Stimulated activated CD8-positive, alpha-beta memory T cell treated with anti-CD3 and anti-CD28 coated beads, Interleukin-12 subunit alpha, Interleukin-12 subunit beta, amount 100 ng/mL, for 24 hours (primary cell): ENCODE measurements around the gene ACSM3.
A peak's percentile ranks its signal among the peaks of the same experiment; 100 is the strongest.
"Not testable (repeated sequence)": the region's sequence is repeated elsewhere in the genome, so short reads cannot be mapped to it uniquely, and the experiment has no call there.

Source experiments
- DNase-seq: peaks from one replicate; pipeline ENCODE4 v3.0.0-alpha.2; 2020; ENCODE audit errors: extremely low read depth

The ACSM3 gene

GRCh38 chr16:20760346-20760745, 3.5 kb upstream of the ACSM3 start:
- DNase-seq = no peak

- no peak for DNase-seq
Observed at GRCh38 chr16:20761175-20761574, 2.6 kb upstream of the ACSM3 start.

- DNase-seq = no peak
Observed at GRCh38 chr16:20762404-20763123, 1.2 kb upstream of the ACSM3 start.

GRCh38 chr16:20764448-20764847, 634 bp downstream of the ACSM3 start:
- not testable (repeated sequence) for DNase-seq

DNA sequence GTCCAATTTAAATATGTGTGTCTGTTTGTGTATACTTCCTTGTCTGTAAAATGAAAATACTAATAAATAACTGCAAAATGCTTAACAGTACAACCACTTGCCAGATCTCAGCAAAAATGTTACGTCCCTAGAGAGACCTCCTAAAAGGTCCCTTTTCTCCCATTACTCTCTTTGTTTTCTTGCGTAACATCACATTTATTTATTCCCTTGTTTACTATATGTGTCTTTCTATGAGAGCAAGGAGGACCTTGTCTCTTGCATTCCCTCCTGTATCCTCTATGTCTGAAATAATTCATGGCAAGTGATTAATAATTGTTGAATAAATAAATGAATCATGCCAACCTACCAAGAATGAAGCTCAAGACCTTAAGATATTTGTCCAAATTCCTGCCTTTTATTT, 1.9 kb downstream of the ACSM3 start:
- no peak for DNase-seq

GRCh38 chr16:20766294-20766693, 2.5 kb downstream of the ACSM3 start:
- no peak for DNase-seq

DNA sequence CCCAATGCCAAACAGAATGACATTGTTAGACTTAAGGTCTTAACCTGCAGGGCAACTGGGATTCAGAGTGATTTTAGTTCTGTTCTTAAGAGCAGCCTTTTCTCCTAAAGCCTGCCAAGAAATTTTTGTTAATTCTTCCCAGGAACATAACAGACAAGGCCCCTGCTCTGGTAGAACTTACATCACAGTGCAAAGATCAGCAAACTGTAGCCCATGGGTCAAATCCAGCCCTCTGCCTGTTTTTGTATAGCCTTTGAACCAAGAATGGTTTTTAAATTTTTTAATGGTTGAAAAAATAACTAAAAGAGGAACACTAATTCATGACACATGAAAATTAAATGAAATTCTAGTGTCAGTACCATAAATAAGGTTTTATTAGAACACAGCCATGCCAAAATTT, 3.8 kb downstream of the ACSM3 start:
- no peak for DNase-seq

GRCh38 chr16:20768121-20768520, 4.3 kb downstream of the ACSM3 start:
- no peak for DNase-seq

GRCh38 chr16:20768818-20769217, 5.0 kb downstream of the ACSM3 start:
- no peak for DNase-seq

DNA sequence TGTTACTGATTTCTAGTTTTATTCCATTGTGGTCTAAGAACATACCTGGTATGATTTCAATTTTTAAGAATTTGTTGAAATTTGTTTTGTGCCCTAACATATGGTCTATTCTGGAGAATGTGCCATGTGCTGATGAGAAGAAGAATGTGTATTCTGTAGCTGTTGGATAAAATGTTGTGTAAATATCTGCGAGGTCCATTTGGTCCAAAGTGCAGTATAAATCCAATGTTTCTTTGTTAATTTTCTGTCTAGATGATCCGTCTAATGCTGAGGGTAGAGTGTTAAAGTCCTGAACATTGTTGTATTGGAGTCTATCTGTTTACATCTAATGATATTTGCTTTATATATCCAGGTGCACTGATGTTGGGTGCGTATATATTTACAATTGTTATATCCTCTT, 9.9 kb downstream of the ACSM3 start:
- no peak for DNase-seq

DNA sequence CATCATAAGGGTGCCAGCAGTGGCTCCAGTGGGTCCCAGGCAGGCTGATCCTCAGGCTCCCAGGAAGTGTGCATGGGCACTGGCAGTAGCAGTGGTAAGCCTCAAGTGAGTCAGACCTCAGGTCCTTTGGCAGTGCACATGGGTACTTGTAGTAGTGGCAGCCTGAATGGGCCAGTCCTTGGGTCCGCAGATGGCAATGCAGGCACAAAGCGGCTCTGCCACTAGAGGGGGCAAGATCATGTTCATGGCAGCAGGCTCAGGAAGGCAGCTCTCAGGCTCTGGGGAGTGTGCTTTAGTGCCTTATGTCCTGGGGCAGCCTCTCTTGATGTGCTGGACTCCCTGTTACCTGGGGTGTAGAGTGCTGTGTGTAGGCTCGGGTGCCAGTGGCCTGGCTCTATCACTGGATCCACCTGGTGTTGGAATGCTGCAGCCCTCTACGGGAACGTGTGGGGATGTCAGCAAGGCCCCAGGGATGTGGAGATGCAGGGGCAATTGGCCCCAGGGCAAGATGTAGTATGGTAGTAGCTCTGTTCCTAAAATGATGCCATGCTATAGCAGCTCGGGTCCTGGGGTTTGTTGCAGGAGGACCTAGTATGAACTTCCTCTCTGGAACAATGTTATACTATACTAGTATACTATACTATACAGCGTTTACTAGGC, 11.0 kb downstream of the ACSM3 start:
- peak; percentile 7 for DNase-seq

- DNase-seq = no peak
Observed at GRCh38 chr16:20781697-20782096, 17.9 kb downstream of the ACSM3 start.

GRCh38 chr16:20782470-20782869, 18.7 kb downstream of the ACSM3 start:
- no peak for DNase-seq

DNA sequence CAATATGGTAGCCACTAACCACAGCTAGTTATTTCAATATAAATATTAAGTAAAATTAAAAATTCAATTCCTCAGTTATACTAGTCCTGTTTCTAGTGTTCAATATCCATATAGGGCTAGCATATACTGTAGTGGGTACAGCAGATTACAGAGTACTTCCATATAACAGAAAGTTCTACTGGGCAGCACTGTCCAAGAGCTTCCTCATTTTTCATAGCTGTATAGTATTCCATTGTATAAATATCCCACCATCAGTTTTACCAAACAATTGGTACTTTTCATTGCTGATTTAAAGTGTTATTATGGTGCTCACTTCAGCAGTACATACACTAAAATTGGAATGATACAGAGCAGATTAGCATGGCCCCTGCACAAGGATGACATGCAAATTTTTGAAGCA, 20.4 kb downstream of the ACSM3 start:
- no peak for DNase-seq

DNA sequence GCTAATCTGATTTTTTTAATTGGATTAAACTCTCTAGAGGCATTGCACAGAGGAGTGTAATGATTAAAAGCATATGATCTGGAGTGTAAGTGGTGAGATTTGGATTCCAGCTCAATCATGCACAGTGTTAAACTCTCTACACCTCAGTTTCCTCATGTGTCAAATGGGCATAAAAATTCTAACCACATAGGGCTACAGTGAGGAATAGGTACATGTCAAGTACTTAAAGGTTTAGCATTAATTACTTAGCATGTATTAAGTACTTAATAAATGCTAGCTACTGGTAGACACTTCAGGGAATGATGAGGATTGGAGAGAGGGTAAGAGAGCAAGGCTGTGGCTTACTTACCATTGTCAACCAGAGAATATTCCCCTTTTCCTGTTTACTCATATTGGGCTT, 25.3 kb downstream of the ACSM3 start:
- DNase-seq = no peak

DNA sequence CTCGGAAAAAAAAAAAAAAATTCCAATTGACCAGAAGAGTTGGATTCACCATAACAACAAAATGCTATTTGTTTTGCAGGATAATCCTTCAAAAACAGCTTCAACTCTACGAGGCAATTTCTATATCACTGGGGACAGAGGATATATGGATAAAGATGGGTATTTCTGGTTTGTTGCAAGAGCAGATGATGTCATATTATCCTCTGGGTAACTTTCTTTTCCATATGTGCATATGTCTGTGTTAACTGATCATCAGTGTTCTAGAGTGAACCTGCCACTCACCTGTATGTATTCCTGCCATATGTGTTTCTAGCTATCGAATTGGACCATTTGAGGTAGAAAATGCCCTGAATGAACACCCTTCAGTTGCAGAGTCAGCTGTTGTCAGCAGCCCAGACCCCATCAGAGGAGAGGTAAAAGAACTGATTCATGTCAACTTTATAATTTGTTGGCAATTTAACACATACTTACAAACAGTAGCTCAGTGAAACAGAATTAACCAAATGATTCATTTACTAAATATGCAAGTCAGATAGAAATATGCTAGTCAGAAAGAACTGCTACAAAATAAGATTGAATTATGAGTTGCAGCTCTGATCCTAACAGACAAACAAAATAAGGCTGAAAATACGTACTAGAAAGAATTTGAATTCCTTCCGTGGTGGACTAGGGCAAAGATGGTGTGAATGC, 28.3 kb downstream of the ACSM3 start:
- DNase-seq = no peak

DNA sequence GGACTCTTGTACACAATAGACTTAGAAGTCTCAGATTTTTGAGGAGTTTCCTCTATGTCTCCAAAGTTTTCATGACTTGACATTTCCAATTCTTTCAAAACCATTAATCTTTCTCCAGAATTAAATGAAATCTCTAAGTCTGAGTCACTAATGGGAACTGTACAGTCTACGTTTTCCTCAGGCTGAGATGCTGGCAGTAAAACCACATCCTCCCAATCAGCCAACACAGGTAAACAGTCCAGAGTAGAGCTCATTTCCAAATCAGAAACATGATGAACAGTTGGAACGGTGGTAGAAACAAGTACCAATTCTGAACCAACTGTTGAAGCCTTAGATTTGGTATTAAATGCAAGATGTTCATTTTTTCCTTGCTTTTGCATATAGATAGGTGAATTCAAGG, 34.5 kb downstream of the ACSM3 start:
- no peak for DNase-seq

GRCh38 chr16:20799599-20799998, 35.8 kb downstream of the ACSM3 start:
- no peak for DNase-seq

GRCh38 chr16:20801278-20801677, 37.5 kb downstream of the ACSM3 start:
- no peak for DNase-seq

- DNase-seq = no peak
Observed at GRCh38 chr16:20803192-20803560, 39.4 kb downstream of the ACSM3 start.

GRCh38 chr16:20803561-20804214, 39.9 kb downstream of the ACSM3 start:
- no peak for DNase-seq

DNA sequence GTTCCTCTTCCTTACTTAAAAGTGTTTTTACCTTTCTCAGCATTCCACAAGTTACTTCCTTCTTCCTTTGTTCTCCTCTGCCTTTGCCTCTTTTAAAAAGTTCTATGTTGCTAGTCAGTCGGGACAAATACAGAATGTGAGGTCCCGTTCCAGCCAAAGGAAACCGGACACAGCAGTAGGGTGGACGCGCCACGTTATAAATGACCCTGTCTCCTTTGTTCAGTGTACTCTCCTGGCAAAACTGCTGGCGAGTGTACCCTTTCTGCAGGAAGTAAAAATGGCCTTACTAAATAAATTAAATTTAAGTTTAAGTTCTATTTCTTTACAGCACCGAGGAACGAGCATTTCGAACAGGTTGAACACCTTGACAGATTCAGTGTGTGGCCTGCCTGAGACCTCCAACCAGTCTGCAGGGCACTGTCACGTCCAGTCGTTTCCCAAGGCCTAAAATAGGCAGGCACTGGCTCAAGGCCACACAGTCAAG, 41.9 kb downstream of the ACSM3 start:
- DNase-seq = not testable (repeated sequence)
